Central memory CD4-positive, alpha-beta T cell (primary cell): ENCODE measurements around the gene WWOX.

ENCODE experiments used
- DNase-seq: peaks from one replicate; pipeline ENCODE4 v3.0.0; 2022

The WWOX gene

GRCh38 chr16:78106686-78107085 is 7.2 kb downstream of the WWOX start:
- no peak for DNase-seq

GRCh38 chr16:78108451-78108850 is 9.0 kb downstream of the WWOX start:
- DNase-seq: no peak

- DNase-seq: no peak
These were observed 13.8 kb downstream of the WWOX start for GRCh38 chr16:78113258-78113657.

- DNase-seq: no peak
These were observed 16.2 kb downstream of the WWOX start for GRCh38 chr16:78115659-78116058.

- DNase-seq: no peak
These were observed 17.5 kb downstream of the WWOX start for GRCh38 chr16:78116946-78117345.

GRCh38 chr16:78117391-78117790 is 17.9 kb downstream of the WWOX start:
- no peak for DNase-seq

GRCh38 chr16:78118469-78119025 is 19.1 kb downstream of the WWOX start:
- no peak for DNase-seq

- peak; percentile 55 for DNase-seq
These were observed 23.4 kb downstream of the WWOX start for GRCh38 chr16:78122774-78123315.

GRCh38 chr16:78125112-78125844 is 25.8 kb downstream of the WWOX start:
- DNase-seq: no peak

GRCh38 chr16:78126662-78127061 is 27.2 kb downstream of the WWOX start:
- DNase-seq: no peak

GRCh38 chr16:78127130-78127529 is 27.7 kb downstream of the WWOX start:
- no peak for DNase-seq

- DNase-seq: no peak
These were observed 29.5 kb downstream of the WWOX start for GRCh38 chr16:78128913-78129312.

GRCh38 chr16:78129349-78129748 is 29.9 kb downstream of the WWOX start:
- DNase-seq: no peak

GRCh38 chr16:78130083-78130608 is 30.7 kb downstream of the WWOX start:
- DNase-seq: no peak

GRCh38 chr16:78130950-78131349 is 31.5 kb downstream of the WWOX start:
- DNase-seq: no peak

GRCh38 chr16:78133919-78134318 is 34.5 kb downstream of the WWOX start:
- no peak for DNase-seq

GRCh38 chr16:78134944-78135619 is 35.6 kb downstream of the WWOX start:
- DNase-seq: no peak

- no peak for DNase-seq
These were observed 37.7 kb downstream of the WWOX start for GRCh38 chr16:78137179-78137578.

- no peak for DNase-seq
These were observed 38.5 kb downstream of the WWOX start for GRCh38 chr16:78137782-78138616.

GRCh38 chr16:78140818-78141466 is 41.5 kb downstream of the WWOX start:
- DNase-seq: no peak

- DNase-seq: no peak
These were observed 43.3 kb downstream of the WWOX start for GRCh38 chr16:78142788-78143187.

- no peak for DNase-seq
These were observed 47.4 kb downstream of the WWOX start for GRCh38 chr16:78146807-78147206.
